WERI-Rb-1 (cell line): ENCODE measurements around the gene FRRS1L.

Experiments used
- DNase-seq: peaks from one replicate; pipeline ENCODE4 v3.0.0-alpha.2; 2020
- H3K27ac ChIP-seq: fragments of 250-450 bp; sonication (Bioruptor Pico); 2 replicates; pipeline ENCODE4 v1.5.1; 2020; ENCODE audit warnings: mild to moderate bottlenecking, moderate library complexity
- H3K27me3 ChIP-seq: fragments of 250-450 bp; sonication (Bioruptor Pico); 2 replicates; pipeline ENCODE4 v1.5.1; 2021; ENCODE audit warnings: mild to moderate bottlenecking, low read depth, moderate library complexity; ENCODE audit not compliant: insufficient read depth, severe bottlenecking
- H3K36me3 ChIP-seq: fragments of 250-450 bp; sonication (Bioruptor Pico); 2 replicates; pipeline ENCODE4 v1.5.1; 2020; ENCODE audit warnings: mild to moderate bottlenecking, moderate library complexity
- H3K4me3 ChIP-seq: 2 replicates; pipeline ENCODE4 v1.5.1; 2011; ENCODE audit warnings: low read depth, mild to moderate bottlenecking, control low read depth, low read length
- H3K9me3 ChIP-seq: fragments of 250-450 bp; sonication (Bioruptor Pico); 2 replicates; pipeline ENCODE4 v1.5.1; 2021; ENCODE audit warnings: mild to moderate bottlenecking, moderate library complexity; ENCODE audit not compliant: severe bottlenecking
- TF ChIP-seq, protein P1 (sequence below): IDR thresholded peaks from 2 replicates; pipeline ENCODE4 v1.5.1; 2011; ENCODE audit warnings: low read depth, mild to moderate bottlenecking, control low read depth, inconsistent platforms, low read length

Gene FRRS1L

DNA sequence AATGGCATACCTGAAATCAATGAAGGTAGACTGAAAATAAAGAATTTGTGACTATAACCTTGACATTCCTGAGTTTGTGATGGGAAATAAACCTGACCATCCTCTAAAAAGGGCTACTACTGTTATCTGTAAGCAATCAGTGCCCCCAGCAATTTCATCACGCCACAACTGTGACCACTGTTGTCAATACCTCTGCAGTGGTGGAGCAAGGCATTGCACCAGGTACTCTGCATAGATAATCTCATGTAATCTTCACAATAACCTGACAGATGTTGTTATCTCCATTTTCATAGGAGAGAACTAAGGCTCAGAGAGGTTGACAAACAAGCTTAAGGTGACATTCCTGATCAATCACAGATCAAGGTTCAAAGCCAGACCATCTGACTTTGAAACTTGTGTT, 38.5 kb upstream of the FRRS1L start:
- no peaks in the 10 kb centered on the region for H3K36me3 ChIP-seq
- no peak for DNase-seq
- H3K27me3 ChIP-seq, result no peaks in the 10 kb centered on the region
- H3K4me3 ChIP-seq, result no peak overlapping the region
- TF ChIP-seq, protein P1, sequence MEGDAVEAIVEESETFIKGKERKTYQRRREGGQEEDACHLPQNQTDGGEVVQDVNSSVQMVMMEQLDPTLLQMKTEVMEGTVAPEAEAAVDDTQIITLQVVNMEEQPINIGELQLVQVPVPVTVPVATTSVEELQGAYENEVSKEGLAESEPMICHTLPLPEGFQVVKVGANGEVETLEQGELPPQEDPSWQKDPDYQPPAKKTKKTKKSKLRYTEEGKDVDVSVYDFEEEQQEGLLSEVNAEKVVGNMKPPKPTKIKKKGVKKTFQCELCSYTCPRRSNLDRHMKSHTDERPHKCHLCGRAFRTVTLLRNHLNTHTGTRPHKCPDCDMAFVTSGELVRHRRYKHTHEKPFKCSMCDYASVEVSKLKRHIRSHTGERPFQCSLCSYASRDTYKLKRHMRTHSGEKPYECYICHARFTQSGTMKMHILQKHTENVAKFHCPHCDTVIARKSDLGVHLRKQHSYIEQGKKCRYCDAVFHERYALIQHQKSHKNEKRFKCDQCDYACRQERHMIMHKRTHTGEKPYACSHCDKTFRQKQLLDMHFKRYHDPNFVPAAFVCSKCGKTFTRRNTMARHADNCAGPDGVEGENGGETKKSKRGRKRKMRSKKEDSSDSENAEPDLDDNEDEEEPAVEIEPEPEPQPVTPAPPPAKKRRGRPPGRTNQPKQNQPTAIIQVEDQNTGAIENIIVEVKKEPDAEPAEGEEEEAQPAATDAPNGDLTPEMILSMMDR, result 0 out of 2 replicates have a peak, but pooled peaks have one; percentile 15
- no peak overlapping the region for H3K27ac ChIP-seq
- H3K9me3 ChIP-seq, result no peaks in the 10 kb centered on the region

DNA sequence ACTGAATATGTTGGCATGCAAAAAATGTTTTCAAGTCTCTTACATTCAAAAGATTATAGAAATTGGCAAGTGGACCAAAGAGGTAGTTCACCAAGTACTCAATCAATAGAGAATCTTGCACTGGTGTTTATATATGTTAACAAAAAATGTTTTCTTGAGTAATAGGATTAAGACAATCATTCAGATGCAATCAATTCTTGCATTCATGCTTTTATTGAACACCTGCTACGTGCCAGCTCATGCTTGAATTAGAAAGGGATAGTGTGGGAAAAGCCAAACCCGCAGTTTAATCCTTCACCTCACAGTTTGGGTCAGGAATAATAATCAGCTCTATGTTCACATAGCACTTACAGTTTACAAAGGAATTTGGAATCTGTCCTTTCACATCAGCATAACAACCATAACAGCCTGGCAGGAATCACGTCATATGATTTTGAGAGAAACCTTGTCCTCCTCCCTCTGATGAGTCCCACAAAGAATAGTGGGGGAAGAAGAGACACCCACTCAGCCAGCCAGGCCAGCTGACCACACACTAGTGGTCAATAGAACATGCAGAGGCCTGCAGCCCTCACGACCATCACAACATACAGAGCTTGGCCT, 36.8 kb upstream of the FRRS1L start:
- H3K36me3 ChIP-seq, result no peaks in the 10 kb centered on the region
- H3K9me3 ChIP-seq, result no peaks in the 10 kb centered on the region
- no peak for DNase-seq
- TF ChIP-seq, protein P1, result no peak
- no peaks in the 10 kb centered on the region for H3K27me3 ChIP-seq
- H3K4me3 ChIP-seq, result no peak overlapping the region
- H3K27ac ChIP-seq, result no peak overlapping the region

DNA sequence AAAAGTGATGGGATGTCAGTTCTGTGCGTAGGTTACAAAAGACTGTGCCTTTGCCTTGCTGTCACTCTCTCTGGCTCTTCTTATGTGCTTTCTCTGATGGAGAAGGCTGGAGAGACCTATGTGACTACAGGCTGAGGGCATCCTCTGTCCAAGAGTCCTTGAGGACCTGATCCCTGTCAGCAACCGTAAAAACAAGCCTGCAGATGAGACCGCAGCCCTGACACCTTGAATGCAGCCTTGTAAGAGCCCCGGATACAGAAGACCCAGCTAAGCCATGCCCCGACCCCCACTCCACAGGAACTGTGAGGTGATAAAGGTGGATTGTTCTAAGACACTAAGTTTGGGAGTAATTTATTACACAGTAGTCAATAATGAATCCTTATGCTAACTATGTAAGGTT, 32.6 kb upstream of the FRRS1L start:
- TF ChIP-seq, protein P1, result no peak
- Histone ChIP-seq H3K27ac (no peak overlapping the region), H3K4me3 (no peak overlapping the region), H3K36me3 (no peaks in the 10 kb centered on the region), H3K27me3 (no peaks in the 10 kb centered on the region), H3K9me3 (no peaks in the 10 kb centered on the region)
- no peak for DNase-seq

DNA sequence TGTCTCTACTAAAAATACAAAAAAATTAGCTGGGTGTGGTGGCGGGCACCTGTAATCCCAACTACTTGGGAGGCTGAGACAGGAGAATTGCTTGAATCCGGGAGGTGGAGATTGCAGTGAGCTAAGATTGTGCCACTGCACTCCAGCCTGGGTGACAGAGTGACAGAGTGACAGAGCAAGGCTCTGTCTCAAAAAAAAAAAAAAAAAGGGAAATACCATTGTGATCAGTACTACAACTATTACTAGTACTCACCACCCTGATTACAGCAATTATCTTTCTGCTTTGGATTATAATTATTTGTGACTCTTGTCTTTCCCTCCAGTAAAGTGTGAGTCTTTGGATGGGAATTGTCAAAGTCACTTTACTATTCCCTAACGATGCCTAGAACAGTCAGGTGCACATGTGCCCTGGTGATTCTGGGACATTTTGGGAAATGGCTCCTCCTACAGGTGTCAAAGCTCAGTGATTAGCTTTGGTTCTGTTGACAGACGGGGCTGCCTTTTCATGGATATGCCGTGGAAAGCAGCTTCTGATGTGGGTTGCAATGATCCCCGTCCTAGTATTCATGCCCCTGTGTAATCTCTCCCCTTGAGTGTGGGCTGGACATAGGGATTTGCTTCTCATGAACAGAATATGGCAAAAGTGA, 31.8 kb upstream of the FRRS1L start:
- no peak overlapping the region for H3K27ac ChIP-seq
- DNase-seq, result no peak
- no peaks in the 10 kb centered on the region for H3K36me3 ChIP-seq
- no peaks in the 10 kb centered on the region for H3K27me3 ChIP-seq
- H3K9me3 ChIP-seq, result no peaks in the 10 kb centered on the region
- TF ChIP-seq, protein P1, result peak; percentile 38
- H3K4me3 ChIP-seq, result no peak overlapping the region

DNA sequence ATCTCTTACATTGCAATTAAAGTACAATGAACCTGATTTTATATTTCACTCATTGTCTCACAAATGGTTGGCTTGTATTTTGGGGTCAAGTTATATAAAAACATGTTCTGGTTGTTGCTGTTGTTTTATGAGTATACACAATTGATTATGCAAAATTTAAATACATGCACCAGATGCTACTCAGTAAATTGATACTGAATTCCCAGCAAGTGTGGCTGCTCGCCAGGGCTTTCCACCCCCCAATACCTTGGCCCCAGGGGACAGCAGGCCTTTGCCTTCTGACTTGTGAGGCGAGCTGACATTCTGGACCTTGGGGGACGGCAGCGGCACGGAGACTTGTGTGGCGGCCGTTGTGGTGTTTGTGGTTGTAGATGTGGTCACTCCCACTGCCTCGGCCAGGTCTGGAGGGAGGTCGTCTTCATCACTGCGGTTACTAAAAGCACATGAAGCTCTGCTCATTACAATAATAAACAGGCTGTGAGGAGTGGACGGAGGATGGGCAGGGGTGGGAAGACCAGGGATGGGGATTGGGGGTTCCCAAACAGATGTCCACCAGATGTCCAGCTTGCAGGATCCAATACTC, 27.0 kb upstream of the FRRS1L start:
- TF ChIP-seq, protein P1, result no peak

More for the DNA sequence above, 27.0 kb upstream of the FRRS1L start:
- Histone ChIP-seq H3K4me3 (no peak overlapping the region), H3K27me3 (no peaks in the 10 kb centered on the region), H3K9me3 (no peaks in the 10 kb centered on the region), H3K27ac (no peak overlapping the region), H3K36me3 (no peaks in the 10 kb centered on the region)
- DNase-seq, result no peak
